T-helper 2 cell (primary cell): ENCODE data around the gene B4GAT1.
"Not testable (repeated sequence)": the region's sequence is repeated elsewhere in the genome, so short reads cannot be mapped to it uniquely, and the experiment has no call there.

Experiments
- DNase-seq, 5 experiments: peaks; one replicate each; pipeline versions ENCODE4 v3.0.0 to v3.0.0-alpha.2; 2012 to 2022
- total RNA-seq, 2 donors: gene quantifications; one replicate each; lab custom pipeline; 2026; lab: John Stamatoyannopoulos, UW

Gene B4GAT1
- 3.7 to 5.9 reads per million in 2 donors for total RNA-seq

DNA sequence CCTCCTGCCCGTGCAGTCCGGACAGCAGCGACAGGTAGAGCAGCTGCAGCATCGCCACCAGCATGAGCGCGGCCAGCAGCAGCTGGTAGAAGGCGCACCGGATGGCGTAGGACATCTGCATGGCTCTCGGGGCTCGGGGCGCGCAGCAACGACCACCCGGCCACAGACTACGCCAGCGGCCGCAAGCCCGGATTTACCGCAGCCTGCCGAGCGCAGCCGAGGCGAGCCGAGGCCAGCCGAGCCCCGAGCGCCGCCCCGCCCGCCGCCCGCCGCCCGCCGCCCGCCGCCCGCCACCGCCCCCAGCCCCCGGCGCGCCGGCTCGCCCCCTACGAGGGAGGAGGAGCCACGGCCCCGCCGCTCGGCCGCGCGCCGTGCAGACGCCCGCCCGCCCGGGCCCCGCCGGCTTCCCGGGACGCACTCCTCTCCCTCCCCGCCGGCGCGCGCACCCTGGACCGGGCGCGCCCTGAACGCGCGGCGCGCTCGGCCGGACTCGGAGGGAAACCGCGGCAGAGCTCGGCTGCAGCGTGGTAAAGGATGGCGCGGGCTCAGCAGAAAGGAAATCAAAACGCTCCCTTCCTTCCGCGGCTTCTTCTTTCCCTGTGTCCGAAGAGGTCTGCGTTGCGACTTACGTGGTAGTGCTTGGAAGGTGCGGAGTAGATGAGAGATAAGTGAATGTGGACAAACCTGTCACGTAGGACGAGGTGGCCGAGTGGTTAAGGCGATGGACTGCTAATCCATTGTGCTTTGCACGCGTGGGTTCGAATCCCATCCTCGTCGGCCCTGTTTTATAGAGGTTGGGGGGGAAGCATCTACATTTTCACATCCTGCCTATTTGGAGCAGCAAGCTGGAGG lies at the start of gene B4GAT1:
TSS of gene B4GAT1 (minus strand) at position 205 of the 852 bp plus-strand sequence. CDS start at position 121, 84 bp downstream.
- DNase-seq, result peak; percentile 40 to 81 (median 74)

DNA sequence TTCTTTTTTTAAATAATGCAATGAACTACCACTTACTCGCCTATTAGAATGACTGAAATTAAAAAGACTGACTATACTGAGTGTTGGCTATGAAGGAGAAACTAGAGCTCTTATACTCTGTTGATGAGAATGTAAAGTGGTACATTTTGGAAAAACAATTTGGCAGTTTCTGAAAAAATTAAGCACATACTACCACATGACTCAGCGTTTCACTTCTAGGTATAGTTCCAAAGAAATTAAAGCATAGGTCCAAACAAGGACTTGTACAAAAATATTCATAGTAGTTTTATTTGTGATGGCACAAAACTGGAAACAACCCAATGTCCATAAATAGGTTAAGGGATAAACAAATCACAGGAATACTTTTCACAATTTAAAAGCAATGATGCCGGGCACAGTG lies 46.5 kb upstream of the B4GAT1 start:
- DNase-seq, result no peak

DNA sequence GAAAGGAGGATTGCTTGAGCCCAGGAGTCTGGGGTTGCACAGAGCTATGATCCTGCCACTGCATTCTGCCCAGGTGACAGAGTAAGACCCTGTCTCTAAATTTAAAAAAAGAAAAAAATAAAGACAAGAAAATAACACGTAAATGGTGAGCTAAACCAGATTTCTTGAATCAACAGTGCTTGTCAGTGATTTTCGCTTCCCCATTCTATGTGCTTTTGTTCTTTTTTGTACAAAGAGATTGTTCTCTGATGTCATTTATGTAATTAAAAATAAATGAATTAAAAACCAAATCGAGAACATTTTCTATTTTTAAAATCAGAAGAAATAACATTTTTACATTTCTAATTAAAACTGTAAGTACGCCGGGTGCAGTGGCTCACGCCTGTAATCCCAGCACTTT lies 43.9 kb upstream of the B4GAT1 start:
- no peak for DNase-seq

DNA sequence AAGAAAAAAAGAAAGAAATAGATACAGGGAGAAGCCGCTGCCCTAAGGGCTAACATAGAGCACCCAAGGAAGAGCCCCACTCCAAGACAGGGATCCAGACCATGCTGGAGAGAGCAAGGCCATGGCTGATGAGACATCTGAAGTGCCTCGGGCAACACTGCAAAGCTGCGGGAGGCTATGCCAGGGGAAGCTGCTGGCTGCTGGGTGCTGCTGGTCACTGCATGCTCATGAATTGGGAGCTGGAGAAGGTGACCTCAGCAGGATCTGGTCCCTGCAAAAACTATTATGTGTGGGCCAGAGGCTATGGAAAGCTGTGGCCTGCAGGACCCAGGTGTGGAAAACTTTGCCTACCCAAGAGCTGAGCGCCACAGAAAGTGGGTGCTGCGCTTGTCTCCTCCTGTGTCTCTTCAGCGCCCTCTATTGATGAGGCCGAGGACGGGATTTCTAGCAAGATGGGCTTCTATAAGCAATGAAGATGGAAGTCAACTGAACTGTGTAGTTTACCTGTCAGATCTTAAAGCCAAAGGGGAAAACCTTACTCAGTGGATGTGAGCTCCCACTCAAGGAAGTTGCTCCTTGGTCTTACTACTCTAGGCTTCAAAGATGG lies 41.5 kb upstream of the B4GAT1 start:
- peak in 4 of 5 experiments; percentile 39 to 80 (median 52) for DNase-seq

DNA sequence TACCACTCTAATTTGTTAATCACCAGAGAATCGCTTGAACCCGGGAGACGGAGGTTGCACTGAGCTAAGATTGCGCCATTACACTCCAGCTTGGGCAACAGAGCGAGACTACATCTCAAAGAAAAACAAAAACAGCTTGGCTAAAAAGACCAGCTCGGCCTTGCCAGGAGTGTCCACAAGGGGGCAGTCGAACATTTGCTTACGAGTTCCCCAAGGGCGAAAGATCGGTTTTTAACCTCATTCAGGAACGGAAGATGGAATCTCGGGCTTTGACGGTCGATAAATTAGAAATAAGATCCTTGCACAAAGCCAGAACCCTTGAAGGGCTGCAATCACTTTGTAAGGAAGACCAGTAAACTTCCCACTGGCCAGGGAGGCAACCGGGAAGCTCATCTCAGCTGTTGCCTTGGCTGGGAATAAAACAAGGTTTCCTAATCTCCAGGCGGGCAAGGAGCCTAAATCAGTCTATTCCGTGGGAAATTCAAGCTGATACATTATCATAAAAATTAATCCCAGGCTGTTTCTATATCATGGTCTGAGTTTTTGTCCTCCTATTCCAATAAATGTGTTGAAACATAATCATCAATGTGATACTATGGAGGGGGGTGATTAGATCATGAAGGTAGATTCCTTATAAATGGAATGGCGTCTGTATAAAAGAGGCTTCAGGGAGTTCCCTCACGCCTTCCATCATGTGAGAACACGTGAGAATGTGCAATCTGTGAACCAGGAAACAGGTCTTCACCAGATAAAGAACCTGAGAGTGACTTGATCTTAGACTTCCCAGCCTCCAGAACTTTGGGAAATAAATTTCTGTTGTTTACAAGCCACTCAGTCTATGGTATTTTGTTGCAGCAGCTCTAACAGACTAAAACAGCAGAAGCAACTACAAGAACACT lies 39.0 kb upstream of the B4GAT1 start:
- DNase-seq, result peak; percentile 47 to 80 (median 65)

GRCh38 chr11:66384316-66384715 lies 36.9 kb upstream of the B4GAT1 start:
- not testable (repeated sequence) for DNase-seq

DNA sequence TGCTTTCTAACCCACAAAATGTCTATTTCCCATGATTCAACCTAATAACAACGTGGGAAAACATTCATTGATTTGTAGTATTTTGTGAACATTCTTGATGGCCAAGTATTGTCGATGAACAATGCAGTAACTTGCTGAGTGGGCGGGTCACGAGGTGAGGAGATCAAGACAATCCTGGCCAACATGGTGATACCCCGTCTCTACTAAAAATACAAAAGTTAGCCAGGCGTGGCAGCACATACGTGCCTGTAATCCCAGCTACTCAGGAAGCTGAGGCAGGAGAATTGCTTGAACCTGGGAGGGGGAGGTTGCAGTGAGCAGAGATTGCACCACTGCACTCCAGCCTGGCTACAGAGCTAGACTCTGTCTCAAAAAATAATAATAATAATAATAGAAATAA lies 32.8 kb upstream of the B4GAT1 start:
- DNase-seq, result not testable (repeated sequence)

DNA sequence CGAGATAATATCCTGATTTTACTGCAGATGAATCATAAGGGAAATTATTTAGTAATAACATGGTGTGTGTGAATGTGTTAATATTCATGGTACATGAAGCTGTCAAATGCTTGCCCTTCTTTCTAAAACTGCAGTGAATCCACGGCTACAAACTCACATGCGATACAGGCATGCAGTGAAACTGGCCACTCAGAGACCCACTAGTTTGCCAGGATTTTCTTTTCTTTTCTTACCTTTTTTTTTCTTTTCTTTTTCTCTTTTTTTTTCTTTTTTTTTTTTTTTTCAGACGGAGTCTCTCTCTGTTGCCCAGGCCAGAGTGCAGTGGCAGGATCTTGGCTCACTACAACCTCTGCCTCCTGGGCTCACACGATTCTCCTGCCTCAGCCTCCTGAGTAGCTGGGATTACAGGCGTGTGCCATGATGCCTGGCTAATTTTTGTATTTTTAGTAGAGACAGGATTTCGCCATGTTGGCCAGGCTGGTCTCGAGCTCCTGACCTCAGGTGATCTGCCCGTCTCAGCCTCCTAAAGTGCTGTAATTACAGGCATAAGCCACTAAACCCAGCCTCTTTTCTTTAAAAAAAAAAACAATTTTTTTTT lies 26.4 kb upstream of the B4GAT1 start:
- not testable (repeated sequence) for DNase-seq

DNA sequence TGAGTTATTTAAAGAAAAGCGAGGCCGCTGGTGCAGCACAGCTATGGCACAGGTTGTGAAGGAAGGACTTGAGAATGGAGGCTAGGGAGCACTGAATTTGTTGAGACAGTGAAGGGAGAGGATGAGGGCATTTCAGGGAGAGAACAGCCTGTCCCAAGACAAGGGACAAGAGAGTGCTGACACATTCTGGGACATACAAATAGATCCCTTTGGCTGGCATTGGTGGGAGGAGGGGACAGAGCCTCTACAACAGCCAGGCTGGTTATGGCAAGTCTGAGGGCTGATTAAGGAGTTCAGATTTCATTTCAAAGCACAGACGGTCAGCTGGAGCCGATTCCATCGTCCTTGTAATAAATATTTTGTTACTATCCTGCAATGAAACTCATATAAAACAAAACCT lies 25.8 kb upstream of the B4GAT1 start:
- DNase-seq, result no peak

DNA sequence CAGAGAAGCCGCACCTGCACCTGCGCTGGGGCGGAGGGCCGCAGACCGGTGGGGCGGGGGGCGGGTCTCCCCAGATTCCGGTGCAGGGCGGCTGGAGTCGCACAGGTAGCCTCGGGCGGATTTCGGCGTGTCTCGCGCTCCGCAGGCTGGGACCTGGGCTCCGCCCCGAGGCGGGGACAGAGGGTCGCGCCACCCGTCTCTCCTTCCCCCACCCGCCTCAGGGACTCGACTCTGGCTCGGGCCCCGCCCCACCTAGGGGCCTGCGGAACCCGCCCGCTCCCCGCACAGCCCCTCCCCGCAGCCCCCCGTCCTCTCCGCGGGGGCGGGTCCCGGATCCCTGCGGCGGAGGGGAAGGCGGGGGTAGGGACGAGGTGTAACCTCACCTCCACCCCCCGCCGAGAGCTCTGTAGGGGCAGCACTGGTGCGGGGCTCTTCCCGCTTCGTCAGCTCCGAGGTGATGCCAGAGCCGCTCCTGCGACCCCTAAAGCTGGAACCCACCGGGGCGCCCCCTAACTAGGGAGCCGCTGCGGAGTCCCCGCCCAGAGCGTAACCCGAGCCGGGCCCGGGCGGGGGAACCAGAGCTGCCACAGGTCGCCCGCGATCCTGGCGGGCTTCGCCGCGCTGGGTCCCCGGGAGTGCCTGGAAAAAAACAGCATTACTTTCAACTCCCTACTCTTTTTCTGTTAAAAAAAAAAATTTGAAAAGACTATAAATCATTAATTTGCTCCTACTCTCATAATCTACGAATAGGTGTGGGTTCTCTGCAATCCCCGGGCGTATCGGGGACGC lies 24.4 kb upstream of the B4GAT1 start, which contains the start of gene SLC29A2:
TSS of gene SLC29A2 (minus strand) at position 134 of the 789 bp plus-strand sequence. CDS start 169 bp downstream, outside the sequence.
- peak; percentile 46 to 90 (median 67) for DNase-seq

DNA sequence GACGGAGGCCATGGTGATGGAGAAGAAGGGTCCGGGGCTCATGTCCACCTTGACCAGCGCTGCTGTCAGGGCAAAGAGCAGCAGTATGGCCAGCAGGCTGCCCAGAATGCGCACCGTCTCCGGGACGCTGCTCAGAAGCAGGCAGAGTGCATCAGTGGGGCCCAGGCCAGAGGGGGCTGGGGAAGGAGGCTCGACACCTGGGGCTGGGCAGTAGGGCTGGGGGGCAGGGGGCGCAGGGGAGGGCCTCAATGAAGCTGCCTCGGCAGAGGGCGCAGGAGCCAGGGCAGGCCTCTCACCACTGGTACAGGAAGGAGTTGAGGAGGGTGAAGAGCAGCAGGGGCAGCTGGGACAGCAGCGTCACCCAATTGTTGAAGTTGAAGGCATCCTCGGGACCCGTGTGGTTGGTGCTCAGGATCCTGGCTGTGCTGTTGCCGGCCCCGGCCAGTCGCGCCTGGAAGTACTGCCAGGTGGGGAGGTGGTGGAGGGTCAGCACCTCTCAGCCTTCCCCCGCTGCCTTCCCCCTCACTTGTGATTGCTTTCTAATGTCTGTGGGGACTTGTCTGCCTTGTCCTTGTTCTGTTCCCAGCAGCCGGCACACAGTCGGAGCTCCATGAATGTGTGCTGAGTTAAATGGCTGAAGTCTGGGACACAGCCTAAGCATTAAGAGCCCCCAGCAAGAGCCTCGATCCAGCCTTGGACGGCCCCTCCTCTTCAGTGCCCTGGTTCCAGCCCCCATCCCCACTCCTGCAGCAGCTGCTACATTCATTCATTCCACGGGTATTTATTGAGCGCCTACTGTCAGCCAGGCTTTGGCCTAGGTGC lies 21.9 kb upstream of the B4GAT1 start:
- no peak for DNase-seq

- no peak for DNase-seq
These were observed 21.1 kb upstream of the B4GAT1 start for GRCh38 chr11:66368484-66368883.

DNA sequence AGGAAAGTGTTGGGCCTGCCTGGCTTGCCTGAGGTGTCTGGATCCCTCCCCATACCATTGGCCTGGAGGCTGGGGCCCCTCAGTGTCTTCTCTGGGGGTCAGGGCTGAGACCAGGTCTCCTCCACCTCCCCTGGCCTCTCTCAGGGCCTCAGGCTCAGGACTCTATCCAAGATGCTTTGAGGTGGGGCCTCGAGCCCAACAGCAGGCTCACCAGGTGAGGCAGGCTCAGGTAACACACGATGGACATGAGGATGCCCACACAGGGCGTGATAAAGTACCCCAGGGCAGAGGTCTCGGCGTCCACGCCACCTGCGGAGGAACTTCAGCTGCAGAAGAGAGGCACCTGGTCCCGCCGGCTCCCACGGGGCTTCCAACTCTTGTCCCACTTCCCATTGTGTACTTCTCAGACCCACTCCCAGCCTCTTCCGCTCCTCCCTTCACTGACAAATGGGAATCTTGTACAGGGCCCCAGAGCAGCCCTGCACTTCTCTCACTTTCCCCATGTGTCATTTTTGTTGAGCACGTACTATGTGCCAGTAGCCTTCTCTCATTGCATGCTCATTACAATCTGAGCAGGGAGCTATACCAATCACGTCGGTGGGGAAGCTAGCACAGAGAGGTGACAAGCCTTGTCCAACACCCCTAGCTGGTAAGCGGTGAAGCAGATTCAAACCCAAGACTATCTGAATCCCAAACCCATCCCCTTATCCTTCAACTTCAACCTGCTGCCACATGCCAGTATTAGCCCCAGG lies 20.3 kb upstream of the B4GAT1 start:
- no peak for DNase-seq

- DNase-seq, result no peak
These were observed 19.5 kb upstream of the B4GAT1 start for GRCh38 chr11:66366844-66367477.

- DNase-seq, result no peak
These were observed 18.5 kb upstream of the B4GAT1 start for GRCh38 chr11:66365711-66366619.

DNA sequence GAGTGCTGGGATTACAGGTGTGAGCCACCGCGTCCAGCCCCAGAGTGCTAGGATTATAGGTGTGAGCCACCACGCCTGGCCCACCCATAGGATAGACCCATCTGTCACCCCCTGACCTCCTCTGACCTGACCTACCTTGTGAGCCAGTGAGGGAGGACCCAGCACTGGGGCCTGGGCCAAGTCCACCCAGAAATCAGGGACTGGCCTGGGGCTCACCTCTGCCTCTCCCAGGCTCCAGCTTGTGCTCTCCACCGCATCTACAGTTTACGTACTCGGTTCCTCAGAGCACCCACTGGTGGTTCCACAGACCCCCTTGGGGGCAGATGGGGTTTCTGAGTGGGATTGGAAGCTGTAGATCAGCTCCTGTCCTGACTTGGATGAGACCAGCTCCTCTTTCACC lies 17.7 kb upstream of the B4GAT1 start:
- no peak for DNase-seq

DNA sequence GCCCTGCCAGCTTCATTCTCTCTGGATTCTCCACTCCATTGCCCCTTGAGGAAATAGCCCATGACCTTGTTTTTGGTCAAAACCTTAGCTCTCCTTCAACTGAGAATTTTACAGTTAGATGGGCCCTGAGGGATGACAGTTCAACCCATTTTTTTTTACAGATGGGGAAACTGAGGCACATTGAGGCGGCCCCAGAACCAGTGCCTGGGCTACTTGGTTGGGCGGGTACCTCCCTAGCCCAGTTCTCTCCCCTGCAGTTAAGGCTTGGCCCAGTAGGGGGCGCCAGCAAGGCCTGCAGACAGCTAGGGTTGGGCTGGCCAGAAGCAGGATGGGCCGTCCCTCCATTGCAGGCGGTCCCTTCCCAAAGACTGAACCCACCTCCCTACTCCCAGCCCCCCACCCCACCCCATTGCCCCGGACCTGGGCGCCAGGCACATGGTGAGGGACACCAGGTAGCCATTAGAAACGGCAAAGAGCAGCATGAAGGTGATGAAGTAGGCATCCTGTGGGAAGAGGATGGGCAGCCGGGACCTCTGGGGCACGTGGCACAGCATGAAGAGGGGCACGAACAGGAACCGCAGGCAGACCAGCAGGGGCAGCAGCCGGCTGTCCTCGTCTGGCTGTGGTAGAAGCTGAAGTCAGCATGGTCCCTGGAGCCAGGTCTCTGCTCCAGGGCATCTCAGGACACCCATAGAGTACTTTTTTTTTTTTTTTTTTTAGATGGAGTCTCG lies 16.5 kb upstream of the B4GAT1 start:
- peak; percentile 24 to 67 (median 50) for DNase-seq
